ENCODE data around the gene KCNH4.

- no peak for TF ChIP-seq SUZ12 (IDR thresholded peaks at IDR 0.05; ENCODE audit: extremely low read depth, insufficient read depth, insufficient read length)
- no peak for TF ChIP-seq ZNF274 (IDR thresholded peaks at IDR 0.05; ENCODE audit: low read depth, low read length)
Measured at GRCh38 chr17:42184713-42185620, 4.0 kb upstream of the KCNH4 start, which contains the start of gene HCRT.

Measured in NT2/D1 (cell line).